T47D (cell line): ENCODE measurements around the gene RBMX.
"Not testable (repeated sequence)": the region's sequence is repeated elsewhere in the genome, so short reads cannot be mapped to it uniquely, and the experiment has no call there.

Source experiments
- DNase-seq, 2 experiments: peaks; one replicate each; pipeline versions ENCODE4 v3.0.0 to v3.0.0-alpha.2; 2011 to 2012; ENCODE audit warnings: low read depth in 1 of 2, low spot score in 1 of 2
- JUND ChIP-seq: IDR thresholded peaks from 2 replicates; pipeline ENCODE4 v1.6.1; 2012; ENCODE audit warnings: low read depth
- in situ Hi-C: cut with HindIII; loops from 2 replicates; pipeline ENCODE4 v1.10.0; 2016; ENCODE audit warnings: low sequenced_read_pairs, low pct_unique_long_range_greater_than_20kb

The RBMX gene

GRCh38 chrX:136880452-136881013, at the start of gene RBMX:
TSS of gene RBMX (minus strand) at chrX:136880725. CDS start at chrX:136879427, 1,298 bp downstream.
- in situ Hi-C loops, result no loop called here
- no peak for TF ChIP-seq JUND
- peak; percentile 42 to 93 for DNase-seq

DNA sequence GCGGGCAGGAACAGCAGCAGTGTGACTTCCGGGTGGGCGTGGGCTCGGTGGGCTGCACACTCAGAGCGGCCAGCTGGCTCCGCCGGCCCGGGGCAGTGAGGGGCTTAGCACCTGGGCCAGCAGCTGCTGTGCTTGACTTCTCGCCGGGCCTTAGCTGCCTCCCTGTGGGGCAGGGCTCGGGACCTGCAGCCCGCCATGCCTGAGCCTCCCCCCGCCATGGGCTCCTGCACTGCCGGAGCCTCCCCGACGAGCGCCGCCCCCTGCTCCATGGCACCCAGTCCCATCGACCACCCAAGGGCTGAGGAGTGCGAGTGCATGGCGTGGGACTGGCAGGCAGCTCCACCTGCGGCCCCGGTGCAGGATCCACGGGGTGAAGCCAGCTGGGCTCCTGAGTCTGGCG, 40.9 kb upstream of the RBMX start:
- DNase-seq, in situ Hi-C loops: not testable (repeated sequence)

GRCh38 chrX:136920001-136920400, 39.5 kb upstream of the RBMX start:
- no peak for TF ChIP-seq JUND
- no peak for DNase-seq
- in situ Hi-C loops, result no loop called here

DNA sequence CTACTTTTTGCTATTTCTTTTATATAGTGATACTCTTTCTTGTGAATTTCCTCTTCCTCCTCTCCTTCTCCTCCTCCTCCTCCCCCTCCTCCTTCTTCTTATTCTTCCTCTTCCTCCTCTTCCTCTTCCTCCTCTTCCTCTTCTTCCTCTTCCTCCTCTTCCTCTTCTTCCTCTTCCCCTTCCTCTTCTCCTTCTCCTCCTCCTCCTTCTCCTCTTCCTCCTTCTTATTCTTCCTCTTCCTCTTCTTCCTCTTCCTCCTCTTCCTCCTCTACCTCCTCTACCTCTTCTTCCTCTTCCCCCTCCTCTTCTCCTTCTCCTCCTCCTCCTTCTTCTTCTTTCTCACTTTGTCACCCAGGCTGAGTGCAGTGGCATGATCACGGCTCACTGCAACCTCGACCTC, 36.3 kb upstream of the RBMX start:
- in situ Hi-C loops, result no loop called here
- no peak for DNase-seq
- TF ChIP-seq JUND, result no peak

- in situ Hi-C loops, DNase-seq: not testable (repeated sequence)
Observed at GRCh38 chrX:136911661-136912060, 31.1 kb upstream of the RBMX start.

- TF ChIP-seq JUND, result no peak
- no peak for DNase-seq
- in situ Hi-C loops, result no loop called here
Observed at GRCh38 chrX:136911253-136911652, 30.7 kb upstream of the RBMX start.

- in situ Hi-C loops, result no loop called here
- no peak for DNase-seq
- TF ChIP-seq JUND, result no peak
Observed at GRCh38 chrX:136910565-136911035, 30.1 kb upstream of the RBMX start.

- no peak for TF ChIP-seq JUND
- peak; percentile 37 to 90 for DNase-seq
- in situ Hi-C loops, result no loop called here
Observed at GRCh38 chrX:136909706-136910564, 29.4 kb upstream of the RBMX start.

- DNase-seq, result peak; percentile 43 to 78
- TF ChIP-seq JUND, result no peak
- in situ Hi-C loops, result no loop called here
Observed at GRCh38 chrX:136909119-136909705, 28.7 kb upstream of the RBMX start.

- DNase-seq, result no peak
- TF ChIP-seq JUND, result no peak
- in situ Hi-C loops, result no loop called here
Observed at GRCh38 chrX:136907621-136908020, 27.1 kb upstream of the RBMX start.

GRCh38 chrX:136906921-136907510, 26.5 kb upstream of the RBMX start:
- TF ChIP-seq JUND, result no peak
- no peak for DNase-seq
- in situ Hi-C loops, result no loop called here

GRCh38 chrX:136904067-136904466, 23.5 kb upstream of the RBMX start:
- DNase-seq, in situ Hi-C loops: not testable (repeated sequence)

- in situ Hi-C loops, DNase-seq: not testable (repeated sequence)
Observed at GRCh38 chrX:136900071-136900470, 19.5 kb upstream of the RBMX start.
